Measurements from ENCODE around the gene MTA3. TPM values are rescaled to one million over a fixed set of nuclear protein-coding genes. Genes with fewer than 3 reads are reported as not detected.

The MTA3 gene
- total RNA-seq, 1 donor from 2014 or later: 47.6 TPM

- DNase-seq (ENCODE audit: low read depth): no peak
Observed at GRCh38 chr2:42804891-42805290, 236.5 kb downstream of the MTA3 start.

Other genes starting within 250 kb of the MTA3 start
- gene COX7A2L, start 207.4 kb upstream of the MTA3 start, total RNA-seq: 137 and 338 TPM in 2 replicates
- gene KCNG3, start 74.7 kb upstream of the MTA3 start, total RNA-seq: 0.15 TPM in 1 of 2 replicates, not detected in the other
- 0.15 TPM in 1 of 2 replicates, not detected in the other for gene OXER1, start 195.5 kb downstream of the MTA3 start, total RNA-seq
- 1.1 and 1.2 TPM in 2 replicates for gene HAAO, start 224.0 kb downstream of the MTA3 start, total RNA-seq